IMR-90 (cell line): ENCODE data around the gene POFUT1. TPM values are rescaled to one million over a fixed set of nuclear protein-coding genes. Genes with fewer than 3 reads are reported as not detected.
"Not testable (repeated sequence)": the region's sequence is repeated elsewhere in the genome, so short reads cannot be mapped to it uniquely, and the experiment has no call there.

ENCODE experiments used
- ATAC-seq: fragments of 200-7000 bp; cut with Tn5 transposase; 2 replicates; pipeline ENCODE4 v1.9.1; 2020; ENCODE audit warnings: low read depth, mild to moderate bottlenecking, moderate library complexity
- BruUV-seq: library from RNA; stranded (reverse); fragments of 400-500 nt; replicated peaks from 2 replicates; lab custom pipeline; 2021; lab: Mats Ljungman, UMichigan
- CTCF ChIA-PET: fragments of 300-600 bp; formaldehyde crosslinking; extraction: SDS; loops from one replicate; lab custom pipeline; 2021; ENCODE audit warnings: antibody characterized with exemption; lab: Yijun Ruan, JAX
- POLR2A ChIA-PET: fragments of 300-600 bp; sonication (Branson Sonifier 250); formaldehyde crosslinking; loops from one replicate; lab custom pipeline; 2022; ENCODE audit warnings: antibody characterized with exemption; ENCODE audit not compliant: unreplicated experiment; lab: Charles Lee
- DNase-seq: peaks from one replicate; pipeline ENCODE4 v3.0.0; 2013
- H2AFZ ChIP-seq: replicated peaks from 2 replicates; pipeline ENCODE3; 2013; ENCODE audit warnings: low read length, mild to moderate bottlenecking; ENCODE audit not compliant: poor library complexity
- H2AK5ac ChIP-seq: 2 replicates; pipeline ENCODE4 v1.6.1; 2013; ENCODE audit warnings: low read depth, low read length, inconsistent platforms
- H2AK9ac ChIP-seq: replicated peaks from 2 replicates; pipeline ENCODE3; 2013; ENCODE audit warnings: mild to moderate bottlenecking, low read depth, low read length, moderate library complexity; ENCODE audit not compliant: poor library complexity
- H2BK120ac ChIP-seq: 2 replicates; pipeline ENCODE4 v1.6.1; 2013; ENCODE audit warnings: low read depth, low read length, inconsistent platforms
- H2BK15ac ChIP-seq: 3 replicates; pipeline ENCODE4 v1.6.1; 2013; ENCODE audit warnings: low read depth, low read length, inconsistent platforms
- H2BK20ac ChIP-seq: 2 replicates; pipeline ENCODE4 v1.6.1; 2013; ENCODE audit warnings: low read depth, mild to moderate bottlenecking, inconsistent platforms, low read length, moderate library complexity
- H2BK5ac ChIP-seq: 2 replicates; pipeline ENCODE4 v1.6.1; 2013; ENCODE audit warnings: mild to moderate bottlenecking, low read depth, low read length, inconsistent platforms; ENCODE audit not compliant: poor library complexity, severe bottlenecking
- H3K14ac ChIP-seq: replicated peaks from 2 replicates; pipeline ENCODE4 v1.6.1; 2013; ENCODE audit warnings: low read depth, low read length, inconsistent platforms
- H3K18ac ChIP-seq: 2 replicates; pipeline ENCODE4 v1.6.1; 2013; ENCODE audit warnings: low read depth, low read length, control low read depth
- H3K23ac ChIP-seq: 2 replicates; pipeline ENCODE4 v1.6.1; 2013; ENCODE audit warnings: low read depth, low read length, inconsistent platforms
- H3K27ac ChIP-seq: 2 replicates; pipeline ENCODE4 v1.5.1; 2013; ENCODE audit warnings: mild to moderate bottlenecking, control low read depth, low read length; ENCODE audit not compliant: insufficient read depth
- H3K27me3 ChIP-seq: 2 replicates; pipeline ENCODE4 v1.6.1; 2013; ENCODE audit warnings: low read length; ENCODE audit not compliant: control insufficient read depth, insufficient read depth
- H3K36me3 ChIP-seq: 2 replicates; pipeline ENCODE4 v1.6.1; 2013; ENCODE audit warnings: low read length, mixed read lengths; ENCODE audit not compliant: control insufficient read depth, insufficient read depth
- H3K4ac ChIP-seq: 2 replicates; pipeline ENCODE4 v1.6.1; 2013; ENCODE audit warnings: low read depth, low read length, inconsistent platforms
- H3K4me1 ChIP-seq: 2 replicates; pipeline ENCODE4 v1.6.1; 2013; ENCODE audit warnings: low read length, mixed read lengths; ENCODE audit not compliant: control insufficient read depth, insufficient read depth
- H3K4me2 ChIP-seq: 2 replicates; pipeline ENCODE4 v1.6.1; 2013; ENCODE audit warnings: low read depth, mild to moderate bottlenecking, control low read depth, low read length, moderate library complexity
- H3K4me3 ChIP-seq: 2 replicates; pipeline ENCODE4 v1.5.1; 2013; ENCODE audit warnings: low read depth, mild to moderate bottlenecking, control low read depth, low read length, moderate library complexity; ENCODE audit not compliant: insufficient read depth
- H3K56ac ChIP-seq: 2 replicates; pipeline ENCODE4 v1.6.1; 2013; ENCODE audit warnings: low read length, inconsistent platforms; ENCODE audit not compliant: insufficient read depth; ENCODE audit errors: extremely low read depth
- H3K79me1 ChIP-seq, 2 experiments: 2 replicates each; pipeline ENCODE4 v1.6.1; 2013; ENCODE audit warnings: low read length in 2 of 2, inconsistent platforms in 1 of 2, low read depth in 1 of 2
- H3K9ac ChIP-seq: 2 replicates; pipeline ENCODE4 v1.6.1; 2013; ENCODE audit warnings: low read depth, low read length, control low read depth
- H3K9me1 ChIP-seq: 2 replicates; pipeline ENCODE4 v1.6.1; 2013; ENCODE audit warnings: low read length, inconsistent platforms; ENCODE audit not compliant: insufficient read depth
- H3K9me3 ChIP-seq: 2 replicates; pipeline ENCODE4 v1.6.1; 2013; ENCODE audit warnings: low read length; ENCODE audit not compliant: control insufficient read depth, insufficient read depth
- H4K20me1 ChIP-seq: 2 replicates; pipeline ENCODE4 v1.6.1; 2013; ENCODE audit warnings: low read length, inconsistent platforms; ENCODE audit not compliant: insufficient read depth
- H4K5ac ChIP-seq: 2 replicates; pipeline ENCODE4 v1.6.1; 2013; ENCODE audit warnings: mild to moderate bottlenecking, low read depth, low read length, control low read depth
- H4K8ac ChIP-seq, 2 experiments: 2 replicates each; pipeline ENCODE4 v1.6.1; 2013; ENCODE audit warnings: low read depth in 2 of 2, low read length in 2 of 2, control low read depth in 1 of 2, inconsistent platforms in 1 of 2
- H4K91ac ChIP-seq: 2 replicates; pipeline ENCODE4 v1.6.1; 2013; ENCODE audit warnings: low read depth, low read length, inconsistent platforms; ENCODE audit not compliant: insufficient read depth
- CHD1 ChIP-seq: IDR thresholded peaks from 2 replicates; pipeline ENCODE4 v1.6.1; 2012; ENCODE audit warnings: low read depth, low read length, improper control_type of control experiment
- MAZ ChIP-seq: IDR thresholded peaks from 2 replicates; pipeline ENCODE4 v1.6.1; 2012; ENCODE audit warnings: low read depth, mild to moderate bottlenecking, low read length, improper control_type of control experiment, moderate library complexity, borderline replicate concordance
- POLR2A ChIP-seq: IDR thresholded peaks from 2 replicates; pipeline ENCODE4 v1.6.1; 2012; ENCODE audit warnings: mild to moderate bottlenecking, low read depth, low read length
- RCOR1 ChIP-seq: IDR thresholded peaks from 2 replicates; pipeline ENCODE4 v1.6.1; 2012; ENCODE audit warnings: mild to moderate bottlenecking, low read length, improper control_type of control experiment; ENCODE audit not compliant: insufficient replicate concordance
- WGBS, 2 experiments: methylation state at CpG; one replicate each; pipeline versions ENCODE4 v1.1.5 to v1.1.7; 2013; ENCODE audit warnings: missing lambda C conversion rate in 2 of 2; ENCODE audit not compliant: insufficient read length in 1 of 2; ENCODE audit errors: extremely low coverage in 2 of 2; 5-methylcytosine and 5-hydroxymethylcytosine counted together
- dilution Hi-C: fragments of 300-500 bp; cut with HindIII; formaldehyde crosslinking; loops from one replicate; pipeline ENCODE4 v1.14.3; 2018; ENCODE audit warnings: low sequenced_read_pairs; ENCODE audit not compliant: unreplicated experiment
- in situ Hi-C: fragments of 300-500 bp; cut with MboI; formaldehyde crosslinking; loops from 3 replicates; pipeline ENCODE4 v1.14.3; 2019; ENCODE audit warnings: low sequenced_read_pairs, inconsistent platforms, mixed read lengths
- intact Hi-C: fragments of 100-400 bp; cut with micrococcal nuclease; formaldehyde crosslinking; loops from 2 replicates; pipeline ENCODE4 v1.10.0; 2022
- polyA plus RNA-seq, 3 experiments: library from polyadenylated mRNA; depleted of rRNA; stranded (reverse); fragments of >200 nt; gene quantifications; 2 replicates each; pipeline ENCODE4 v1.2.3, GENCODE V29; 2012; ENCODE audit warnings: low replicate concordance in 1 of 3
- total RNA-seq: library from RNA; depleted of rRNA; stranded (reverse); fragments of >200 nt; gene quantifications from 2 replicates; pipeline ENCODE4 v1.2.3, GENCODE V29; 2012
- TF ChIP-seq, protein P1 (sequence below): fragments of 150-350 bp; IDR thresholded peaks from 2 replicates; pipeline ENCODE4 v1.6.1; 2017; ENCODE audit warnings: mild to moderate bottlenecking, antibody characterized with exemption, low read length, low read depth

POFUT1 gene
- total and polyA plus RNA-seq, 2 of the 4 experiments (the other 2 are of a cell fraction), result 25.5 to 41.1 TPM

DNA sequence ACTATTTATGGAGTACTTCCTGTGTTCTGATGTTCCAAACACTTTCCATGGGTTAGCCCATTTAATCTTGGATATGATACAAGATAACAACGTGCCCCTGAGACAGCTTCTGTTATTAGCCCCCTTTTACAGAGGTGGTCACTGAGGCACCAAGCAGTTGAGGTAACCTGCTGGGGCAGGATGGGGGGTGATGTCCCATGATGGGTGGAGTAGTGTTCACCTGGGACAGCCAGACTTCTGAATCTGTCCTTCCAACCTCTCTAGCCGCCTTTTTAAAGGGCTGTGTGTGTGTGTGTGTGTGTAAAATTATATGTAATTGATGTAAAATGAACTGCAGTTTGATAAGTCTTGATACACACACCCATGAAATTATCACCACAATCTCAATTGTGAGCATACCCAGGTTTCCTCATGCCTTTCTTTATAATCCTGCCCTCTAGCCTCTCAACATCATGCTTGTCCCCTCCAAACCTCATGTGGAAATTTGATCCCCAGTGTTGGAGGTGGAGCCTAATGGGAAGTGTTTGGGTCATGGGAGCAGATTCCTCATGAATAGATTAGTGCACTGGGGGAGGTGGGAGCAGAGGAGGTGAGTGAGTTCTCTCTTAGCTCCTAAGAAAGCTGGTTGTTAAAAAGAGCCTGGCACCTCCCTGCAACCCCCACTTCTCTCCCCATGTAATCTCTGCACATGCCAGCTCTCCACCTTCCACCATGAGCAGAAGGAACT lies 39.3 kb upstream of the POFUT1 start:
- peaks cover 6% of the 10 kb centered on the region; the same call in 1 of the 2 replicates for H3K9me1 ChIP-seq
- H2BK120ac ChIP-seq, result no peak overlapping the region
- H3K4me2 ChIP-seq, result no peak overlapping the region; the same call in 1 of the 2 replicates
- peak; percentile 83 for ATAC-seq
- no peak overlapping the region for H2BK15ac ChIP-seq
- H2BK5ac ChIP-seq, result no peak overlapping the region
- DNase-seq, result peak; percentile 58
- intact Hi-C loops, result no loop called here
- no peak overlapping the region; the same call in 1 of the 2 replicates for H3K27ac ChIP-seq
- no peak overlapping the region for H3K56ac ChIP-seq
- H3K79me1 ChIP-seq, result 0 out of 4 replicates have a peak, but pooled peaks cover 0 to 4% of the 10 kb centered on the region in 2 experiments
- no peaks in the 10 kb centered on the region for H3K27me3 ChIP-seq
- no peak overlapping the region for H3K14ac ChIP-seq
- TF ChIP-seq MAZ, result no peak
- TF ChIP-seq RCOR1, result no peak
- TF ChIP-seq, protein P1, sequence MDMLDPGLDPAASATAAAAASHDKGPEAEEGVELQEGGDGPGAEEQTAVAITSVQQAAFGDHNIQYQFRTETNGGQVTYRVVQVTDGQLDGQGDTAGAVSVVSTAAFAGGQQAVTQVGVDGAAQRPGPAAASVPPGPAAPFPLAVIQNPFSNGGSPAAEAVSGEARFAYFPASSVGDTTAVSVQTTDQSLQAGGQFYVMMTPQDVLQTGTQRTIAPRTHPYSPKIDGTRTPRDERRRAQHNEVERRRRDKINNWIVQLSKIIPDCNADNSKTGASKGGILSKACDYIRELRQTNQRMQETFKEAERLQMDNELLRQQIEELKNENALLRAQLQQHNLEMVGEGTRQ, result no peak
- no peak for TF ChIP-seq POLR2A
- TF ChIP-seq CHD1, result no peak
- dilution Hi-C loops, result no loop called here
- H3K9me3 ChIP-seq, result no peaks in the 10 kb centered on the region
- H4K8ac ChIP-seq, result peak overlapping the region in 1 of 2 experiments; percentile 43; a peak in 1 of 4 replicates
- no peak overlapping the region for H2BK20ac ChIP-seq
- H2AFZ ChIP-seq, result no peak overlapping the region
- no peak overlapping the region for H3K4me3 ChIP-seq
- H3K18ac ChIP-seq, result no peak overlapping the region
- no peak overlapping the region for H2AK9ac ChIP-seq
- no CpG with 5 or more reads among the region's 2 CpGs for WGBS, 2 experiments
- no peak overlapping the region for H3K23ac ChIP-seq
- POLR2A ChIA-PET, result no interaction called here
- H4K91ac ChIP-seq, result no peak overlapping the region
- no peaks in the 10 kb centered on the region for H4K20me1 ChIP-seq
- in situ Hi-C loops, result no loop called here
- peaks cover 7% of the 10 kb centered on the region; the same call in 1 of the 2 replicates for H3K4me1 ChIP-seq
- H3K9ac ChIP-seq, result no peak overlapping the region
- CTCF ChIA-PET, result no interaction called here
- H2AK5ac ChIP-seq, result no peak overlapping the region
- H4K5ac ChIP-seq, result no peak overlapping the region
- peaks cover 32% of the 10 kb centered on the region for H3K36me3 ChIP-seq
- H3K4ac ChIP-seq, result 0 out of 2 replicates have a peak overlapping the region, but pooled peaks have one; percentile 21
- no TSS peak for BruUV-seq

DNA sequence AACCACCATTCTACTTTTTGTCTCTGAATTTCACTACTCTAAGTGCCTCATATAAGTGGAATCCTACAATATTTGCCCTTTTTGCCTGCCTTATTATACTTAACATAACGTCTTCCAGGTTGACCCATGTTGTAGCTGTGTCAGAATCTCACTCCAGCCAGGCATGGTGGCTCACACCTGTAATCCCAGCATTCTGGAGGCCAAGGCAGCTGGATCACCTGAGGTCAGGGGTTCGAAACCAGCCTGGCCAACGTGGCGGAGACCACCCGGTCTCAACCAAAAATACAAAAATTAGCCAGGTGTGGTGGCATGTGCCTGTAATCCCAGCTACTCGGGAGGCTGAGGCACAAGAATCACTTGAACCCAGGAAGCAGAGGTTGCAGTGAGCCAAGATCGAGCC lies 30.0 kb upstream of the POFUT1 start:
- CTCF ChIA-PET, dilution Hi-C loops, H4K5ac ChIP-seq, DNase-seq, H3K14ac ChIP-seq, H2BK20ac ChIP-seq, H4K91ac ChIP-seq, H3K27me3 ChIP-seq, POLR2A ChIA-PET, H3K23ac ChIP-seq, H3K56ac ChIP-seq, H3K4me3 ChIP-seq, H2AK9ac ChIP-seq, BruUV-seq, H4K20me1 ChIP-seq, H4K8ac ChIP-seq, H2BK15ac ChIP-seq, H3K79me1 ChIP-seq, in situ Hi-C loops, H3K4ac ChIP-seq, H3K18ac ChIP-seq, H3K9ac ChIP-seq, H3K4me1 ChIP-seq, ATAC-seq, H3K36me3 ChIP-seq, intact Hi-C loops, H3K27ac ChIP-seq, H2BK120ac ChIP-seq, H3K9me3 ChIP-seq, H2BK5ac ChIP-seq, H3K4me2 ChIP-seq, H2AK5ac ChIP-seq, H3K9me1 ChIP-seq, H2AFZ ChIP-seq: not testable (repeated sequence)
- WGBS, 2 experiments, result no CpG with 5 or more reads among the region's 7 CpGs
